ENCODE results near the gene COMTD1.
A peak's percentile ranks its signal among the peaks of the same experiment; 100 is the strongest.
"Not testable (repeated sequence)": the region's sequence is repeated elsewhere in the genome, so short reads cannot be mapped to it uniquely, and the experiment has no call there.

The COMTD1 gene

DNA sequence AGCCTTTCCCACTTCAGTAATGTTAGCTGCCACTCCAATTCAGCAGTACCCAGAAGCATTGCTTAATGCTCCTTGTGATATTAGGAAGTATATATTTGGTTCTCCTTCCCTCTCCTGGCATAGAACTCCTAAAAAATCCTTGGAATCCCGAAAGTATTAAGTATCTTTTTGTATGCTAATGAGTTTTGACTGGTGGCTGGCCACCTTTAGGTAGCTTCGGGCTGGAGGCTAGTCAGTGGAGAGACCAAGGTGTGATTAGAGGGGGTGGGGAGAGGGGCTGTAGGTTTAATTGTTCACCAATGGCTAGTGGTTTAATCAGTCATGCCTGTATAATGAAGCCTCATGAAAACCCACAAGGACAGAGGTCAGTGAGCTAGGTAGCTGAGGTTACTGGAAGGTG lies 12.2 kb downstream of the COMTD1 start:
- Histone ChIP-seq H3K27ac (ENCODE audit: low read depth, low read length) (peak overlapping the region; percentile 34), H2BK5ac (ENCODE audit: low read depth, low read length, poor library complexity) (no peak overlapping the region), H3K27me3 (ENCODE audit: insufficient read depth, low read length) (no peaks in the 10 kb centered on the region), H2AK5ac (ENCODE audit: low read length) (no peak overlapping the region), H3K79me2 (ENCODE audit: control insufficient read depth, insufficient read depth, low read length, poor library complexity) (peaks cover 6% of the 10 kb centered on the region), H3K4me1 (ENCODE audit: control insufficient read depth in 1 of 2, insufficient read depth in 2 of 2, low read length in 2 of 2) (peaks cover 19 to 24% of the 10 kb centered on the region in 2 experiments), H3K23ac (ENCODE audit: low read length) (no peak overlapping the region), H3K9ac (ENCODE audit: low read length) (no peak overlapping the region), H3K79me1 (ENCODE audit: low read length) (peaks cover 9% of the 10 kb centered on the region), H3K36me3 (ENCODE audit: control insufficient read depth in 1 of 2, insufficient read depth in 2 of 2, low read length in 2 of 2) (peaks cover 35 to 49% of the 10 kb centered on the region in 2 experiments), H4K8ac (ENCODE audit: low read depth, low read length) (no peak overlapping the region), H3K4me2 (ENCODE audit: low read length) (no peak overlapping the region), H2AFZ (ENCODE audit: insufficient read depth, low read length, poor library complexity) (no peak overlapping the region), H3K4me3 (ENCODE audit: low read depth, low read length) (no peak overlapping the region), H3K9me3 (ENCODE audit: insufficient read depth, low read depth, low read length) (no peaks in the 10 kb centered on the region), H3K18ac (ENCODE audit: low read length) (no peak overlapping the region), H2BK120ac (ENCODE audit: insufficient read depth, low read length, poor library complexity) (no peak overlapping the region), H3K14ac (ENCODE audit: low read length) (no peak overlapping the region), H2BK12ac (ENCODE audit: low read length) (no peak overlapping the region), H4K91ac (ENCODE audit: low read depth, low read length) (no peak overlapping the region), H3K4ac (ENCODE audit: low read depth, low read length) (no peak overlapping the region), H4K12ac (ENCODE audit: low read depth, low read length) (no peak overlapping the region)
- no CpG with 5 or more reads among the region's 2 CpGs for WGBS (ENCODE audit: extremely low coverage, insufficient coverage, insufficient read length)
- DNase-seq = no peak

DNA sequence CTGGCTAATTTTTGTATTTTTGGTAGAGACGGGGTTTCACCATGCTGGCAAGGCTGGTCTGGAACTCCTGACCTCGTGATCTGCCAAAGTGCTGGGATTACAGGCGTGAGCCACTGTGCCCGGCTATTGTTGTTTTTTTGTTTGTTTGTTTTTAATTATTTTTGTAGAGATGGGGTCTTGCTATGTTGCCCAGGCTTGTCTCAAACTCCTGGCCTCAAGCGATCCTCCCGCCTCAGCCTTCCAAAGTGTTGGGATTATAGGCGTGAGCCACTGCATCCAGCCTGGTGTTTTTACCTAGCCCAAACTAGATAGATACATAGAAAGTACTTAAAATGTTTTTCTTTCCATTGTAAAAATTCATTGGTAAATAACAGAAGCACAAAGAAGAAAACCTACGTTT lies 14.3 kb downstream of the COMTD1 start:
- H2AK5ac ChIP-seq (ENCODE audit: low read length); H3K4me2 ChIP-seq (ENCODE audit: low read length): not testable (repeated sequence)

DNA sequence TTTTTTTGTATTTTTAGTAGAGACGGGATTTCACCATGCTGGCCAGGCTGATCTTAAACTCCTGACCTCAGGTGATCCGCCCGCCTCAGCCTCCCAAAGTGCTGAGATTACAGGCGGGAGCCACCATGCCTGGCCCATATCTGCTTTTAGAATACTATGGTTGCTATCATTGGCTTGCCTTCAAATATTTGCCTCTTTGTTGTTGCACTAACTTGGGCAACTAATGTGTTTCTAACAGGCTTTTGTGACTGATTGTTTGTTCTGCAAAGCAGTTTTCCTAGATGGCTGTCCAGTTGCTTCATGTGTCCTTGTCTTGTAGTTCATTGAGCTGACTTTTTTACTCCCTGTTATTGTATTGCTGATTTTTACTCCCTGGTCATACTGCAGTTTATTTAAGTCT lies 15.5 kb downstream of the COMTD1 start:
- Histone ChIP-seq H3K79me1 (ENCODE audit: low read length) (peaks cover 2% of the 10 kb centered on the region), H3K4ac (ENCODE audit: low read depth, low read length) (no peak overlapping the region), H4K8ac (ENCODE audit: low read depth, low read length) (no peak overlapping the region), H2BK120ac (ENCODE audit: insufficient read depth, low read length, poor library complexity) (no peak overlapping the region), H2AK5ac (ENCODE audit: low read length) (no peak overlapping the region), H3K9ac (ENCODE audit: low read length) (no peak overlapping the region), H3K14ac (ENCODE audit: low read length) (no peak overlapping the region), H4K12ac (ENCODE audit: low read depth, low read length) (no peak overlapping the region), H2BK5ac (ENCODE audit: low read depth, low read length, poor library complexity) (no peak overlapping the region), H3K27me3 (ENCODE audit: insufficient read depth, low read length) (no peaks in the 10 kb centered on the region), H3K4me2 (ENCODE audit: low read length) (no peak overlapping the region), H2AFZ (ENCODE audit: insufficient read depth, low read length, poor library complexity) (no peak overlapping the region), H3K23ac (ENCODE audit: low read length) (no peak overlapping the region), H3K27ac (ENCODE audit: low read depth, low read length) (no peak overlapping the region), H4K91ac (ENCODE audit: low read depth, low read length) (no peak overlapping the region), H3K36me3 (ENCODE audit: control insufficient read depth in 1 of 2, insufficient read depth in 2 of 2, low read length in 2 of 2) (peaks cover 45 to 65% of the 10 kb centered on the region in 2 experiments), H3K79me2 (ENCODE audit: control insufficient read depth, insufficient read depth, low read length, poor library complexity) (peaks cover 1% of the 10 kb centered on the region), H3K4me1 (ENCODE audit: control insufficient read depth in 1 of 2, insufficient read depth in 2 of 2, low read length in 2 of 2) (peaks cover 7 to 10% of the 10 kb centered on the region in 2 experiments), H3K9me3 (ENCODE audit: insufficient read depth, low read depth, low read length) (no peaks in the 10 kb centered on the region), H3K4me3 (ENCODE audit: low read depth, low read length) (no peak overlapping the region), H3K18ac (ENCODE audit: low read length) (no peak overlapping the region), H2BK12ac (ENCODE audit: low read length) (no peak overlapping the region)
- DNase-seq = peak; percentile 50 to 81
- no CpG with 5 or more reads among the region's 4 CpGs for WGBS (ENCODE audit: extremely low coverage, insufficient coverage, insufficient read length)

More for the DNA sequence above, 14.3 kb downstream of the COMTD1 start:
- H4K8ac ChIP-seq (ENCODE audit: low read depth, low read length); H4K91ac ChIP-seq (ENCODE audit: low read depth, low read length); H3K23ac ChIP-seq (ENCODE audit: low read length); H3K27ac ChIP-seq (ENCODE audit: low read depth, low read length); H2BK120ac ChIP-seq (ENCODE audit: insufficient read depth, low read length, poor library complexity); DNase-seq; H3K14ac ChIP-seq (ENCODE audit: low read length); H2BK5ac ChIP-seq (ENCODE audit: low read depth, low read length, poor library complexity); H3K79me2 ChIP-seq (ENCODE audit: control insufficient read depth, insufficient read depth, low read length, poor library complexity); H3K4me3 ChIP-seq (ENCODE audit: low read depth, low read length); H3K4ac ChIP-seq (ENCODE audit: low read depth, low read length); H3K79me1 ChIP-seq (ENCODE audit: low read length); H3K9ac ChIP-seq (ENCODE audit: low read length); H3K27me3 ChIP-seq (ENCODE audit: insufficient read depth, low read length); H2BK12ac ChIP-seq (ENCODE audit: low read length); H2AFZ ChIP-seq (ENCODE audit: insufficient read depth, low read length, poor library complexity); H3K9me3 ChIP-seq (ENCODE audit: insufficient read depth, low read depth, low read length); H4K12ac ChIP-seq (ENCODE audit: low read depth, low read length); H3K18ac ChIP-seq (ENCODE audit: low read length): not testable (repeated sequence)
- Histone ChIP-seq H3K4me1 (ENCODE audit: control insufficient read depth in 1 of 2, insufficient read depth in 2 of 2, low read length in 2 of 2) (peaks cover 12 to 18% of the 10 kb centered on the region in 2 experiments), H3K36me3 (ENCODE audit: control insufficient read depth in 1 of 2, insufficient read depth in 2 of 2, low read length in 2 of 2) (peaks cover 41 to 59% of the 10 kb centered on the region in 2 experiments)
- WGBS (ENCODE audit: extremely low coverage, insufficient coverage, insufficient read length) = no CpG with 5 or more reads among the region's 8 CpGs

DNA sequence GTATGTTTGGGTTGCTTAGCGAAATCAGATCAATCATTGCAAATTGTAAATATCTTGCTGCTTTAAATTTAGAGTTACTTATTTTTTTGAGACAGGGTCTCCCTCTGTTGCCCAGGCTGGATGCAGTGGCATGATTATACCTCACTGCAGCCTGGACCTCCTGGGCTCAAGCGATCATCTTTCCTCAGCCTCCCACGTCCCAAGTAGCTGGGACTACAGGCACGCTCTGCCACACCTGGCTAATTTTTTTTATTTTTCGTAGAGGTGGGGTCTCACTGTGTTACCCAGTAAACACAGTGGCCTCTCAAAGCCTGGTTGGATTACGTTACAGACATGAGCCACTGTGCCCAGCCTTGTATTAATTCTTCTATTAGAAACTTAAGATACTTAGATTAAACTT lies 23.4 kb downstream of the COMTD1 start:
- H2BK5ac ChIP-seq (ENCODE audit: low read depth, low read length, poor library complexity) = no peak overlapping the region
- no CpG with 5 or more reads among the region's 6 CpGs for WGBS (ENCODE audit: extremely low coverage, insufficient coverage, insufficient read length)

More for the DNA sequence above, 23.4 kb downstream of the COMTD1 start:
- Histone ChIP-seq H2BK12ac (ENCODE audit: low read length) (no peak overlapping the region), H4K91ac (ENCODE audit: low read depth, low read length) (no peak overlapping the region), H3K36me3 (ENCODE audit: control insufficient read depth in 1 of 2, insufficient read depth in 2 of 2, low read length in 2 of 2) (peaks cover 29 to 30% of the 10 kb centered on the region in 2 experiments), H2BK120ac (ENCODE audit: insufficient read depth, low read length, poor library complexity) (no peak overlapping the region), H3K18ac (ENCODE audit: low read length) (peak overlapping the region; percentile 31), H3K23ac (ENCODE audit: low read length) (no peak overlapping the region), H4K12ac (ENCODE audit: low read depth, low read length) (no peak overlapping the region), H3K4ac (ENCODE audit: low read depth, low read length) (peak overlapping the region; percentile 98), H3K14ac (ENCODE audit: low read length) (no peak overlapping the region), H2AFZ (ENCODE audit: insufficient read depth, low read length, poor library complexity) (no peak overlapping the region), H3K9me3 (ENCODE audit: insufficient read depth, low read depth, low read length) (no peaks in the 10 kb centered on the region), H4K8ac (ENCODE audit: low read depth, low read length) (no peak overlapping the region), H3K4me1 (ENCODE audit: control insufficient read depth in 1 of 2, insufficient read depth in 2 of 2, low read length in 2 of 2) (peaks cover 5 to 11% of the 10 kb centered on the region in 2 experiments), H3K27ac (ENCODE audit: low read depth, low read length) (no peak overlapping the region), H2AK5ac (ENCODE audit: low read length) (no peak overlapping the region), H3K79me2 (ENCODE audit: control insufficient read depth, insufficient read depth, low read length, poor library complexity) (peaks cover 18% of the 10 kb centered on the region), H3K27me3 (ENCODE audit: insufficient read depth, low read length) (no peaks in the 10 kb centered on the region), H3K9ac (ENCODE audit: low read length) (no peak overlapping the region), H3K4me2 (ENCODE audit: low read length) (peak overlapping the region; percentile 63), H3K79me1 (ENCODE audit: low read length) (peaks cover 15% of the 10 kb centered on the region), H3K4me3 (ENCODE audit: low read depth, low read length) (no peak overlapping the region)
- DNase-seq = no peak
